Activated CD8-positive, alpha-beta memory T cell treated with anti-CD3 and anti-CD28 coated beads, Interleukin-2, amount 10 ng/mL, durations not matched to agents 7 days and 5 days (primary cell): ENCODE data around the gene CCDC146. TPM values are rescaled to one million over a fixed set of nuclear protein-coding genes. Genes with fewer than 3 reads are reported as not detected.
A peak's percentile ranks its signal among the peaks of the same experiment; 100 is the strongest.
"Not testable (repeated sequence)": the region's sequence is repeated elsewhere in the genome, so short reads cannot be mapped to it uniquely, and the experiment has no call there.

Experiments
- ATAC-seq: fragments of 150-1000 bp; cut with Tn5 transposase; one replicate; pipeline ENCODE4 v1.10.0; 2021; ENCODE audit warnings: moderate library complexity
- CTCF ChIA-PET: fragments of 350-600 bp; sonication (Branson Sonifier 250); formaldehyde crosslinking; loops from one replicate; lab custom pipeline; 2021; ENCODE audit warnings: antibody characterized with exemption; lab: Charles Lee
- DNase-seq: peaks from one replicate; pipeline ENCODE4 v3.0.0-alpha.2; 2020
- H3K27ac Mint-ChIP-seq: one replicate; pipeline ENCODE4 v1.8.0; 2021; ENCODE audit warnings: mild to moderate bottlenecking, mixed read lengths
- H3K27me3 Mint-ChIP-seq: one replicate; pipeline ENCODE4 v1.8.0; 2021; ENCODE audit warnings: mixed read lengths
- H3K36me3 Mint-ChIP-seq: one replicate; pipeline ENCODE4 v1.8.0; 2021; ENCODE audit warnings: mild to moderate bottlenecking, mixed read lengths
- H3K4me1 Mint-ChIP-seq: one replicate; pipeline ENCODE4 v1.8.0; 2021; ENCODE audit warnings: mixed read lengths
- H3K4me3 Mint-ChIP-seq: one replicate; pipeline ENCODE4 v1.8.0; 2021; ENCODE audit warnings: mild to moderate bottlenecking, moderate library complexity, mixed read lengths
- H3K9me3 Mint-ChIP-seq: one replicate; pipeline ENCODE4 v1.8.0; 2022; ENCODE audit warnings: low read depth, mixed read lengths
- total RNA-seq, 2 experiments: library from RNA; stranded (reverse); gene quantifications; one replicate each; pipeline ENCODE4 v1.2.3, GENCODE V29; 2021

CCDC146 gene
- total RNA-seq, 2 experiments from 2014 or later = 8.3 to 9.0 TPM

- H3K36me3 Mint-ChIP-seq = peaks cover 8% of the 10 kb centered on the region
- no peak overlapping the region for H3K27ac Mint-ChIP-seq
- no peak for ATAC-seq
- H3K4me3 Mint-ChIP-seq = no peak overlapping the region
- no peaks in the 10 kb centered on the region for H3K27me3 Mint-ChIP-seq
- H3K9me3 Mint-ChIP-seq = peaks cover 1% of the 10 kb centered on the region
- DNase-seq = no peak
- CTCF ChIA-PET = interaction anchor here (0.6 kb wide), 1 partner anchor 44 kb away, joined by 3 read pairs; no protein-coding TSS in a partner anchor
- H3K4me1 Mint-ChIP-seq = peaks cover 18% of the 10 kb centered on the region
Observed at GRCh38 chr7:77188731-77189437, 66.5 kb downstream of the CCDC146 start.

GRCh38 chr7:77197141-77197540 is 74.7 kb downstream of the CCDC146 start:
- CTCF ChIA-PET = interaction anchor here (1.2 to 1.4 kb wide), 2 partner anchors 50 to 135 kb away, joined by 4 to 6 read pairs; no protein-coding TSS in a partner anchor
- Mint-ChIP-seq H3K27me3 (no peaks in the 10 kb centered on the region), H3K36me3 (peaks cover 12% of the 10 kb centered on the region), H3K4me3 (peak overlapping the region; percentile 82), H3K9me3 (no peaks in the 10 kb centered on the region), H3K27ac (peak overlapping the region; percentile 64), H3K4me1 (peaks cover 60% of the 10 kb centered on the region)
- ATAC-seq (no peak), DNase-seq (no peak)

GRCh38 chr7:77199013-77199966 is 76.9 kb downstream of the CCDC146 start, which contains the start of gene FGL2:
Gene FGL2 (minus strand): TSS chr7:77199819. CDS start chr7:77199793, 26 bp downstream.
- no peaks in the 10 kb centered on the region for H3K27me3 Mint-ChIP-seq
- H3K36me3 Mint-ChIP-seq = peaks cover 11% of the 10 kb centered on the region
- H3K4me3 Mint-ChIP-seq = peak within 1 kb of the TSS; percentile 82
- H3K27ac Mint-ChIP-seq = peak within 1 kb of the TSS; percentile 86
- CTCF ChIA-PET = interaction anchor here (0.7 to 2.4 kb wide), 6 partner anchors 10 to 133 kb away, joined by 3 to 15 read pairs (median 4); partner anchors contain the start of gene CCDC146
- H3K9me3 Mint-ChIP-seq = no peaks in the 10 kb centered on the region
- peaks cover 60% of the 10 kb centered on the region for H3K4me1 Mint-ChIP-seq
- ATAC-seq (peak; percentile 68), DNase-seq (peak; percentile 56)

- Mint-ChIP-seq H3K4me1 (peaks cover 57% of the 10 kb centered on the region), H3K4me3 (peak overlapping the region; percentile 82), H3K27ac (peak overlapping the region; percentile 86), H3K36me3 (peaks cover 11% of the 10 kb centered on the region), H3K9me3 (no peaks in the 10 kb centered on the region), H3K27me3 (no peaks in the 10 kb centered on the region)
- no peak for DNase-seq
- ATAC-seq = no peak
- CTCF ChIA-PET = interaction anchor here (0.7 to 2.4 kb wide), 6 partner anchors 25 to 131 kb away, joined by 3 to 15 read pairs (median 4); partner anchors contain the start of gene CCDC146
Observed at GRCh38 chr7:77200542-77200941, 78.1 kb downstream of the CCDC146 start.

GRCh38 chr7:77202481-77202976 is 80.1 kb downstream of the CCDC146 start:
- H3K27ac Mint-ChIP-seq = peak overlapping the region; percentile 45
- H3K4me3 Mint-ChIP-seq = no peak overlapping the region
- CTCF ChIA-PET = interaction anchor here (1.4 to 2.1 kb wide), 3 partner anchors 9 to 80 kb away, joined by 3 to 5 read pairs (median 3); partner anchors contain the start of gene CCDC146
- peak; percentile 65 for DNase-seq
- H3K36me3 Mint-ChIP-seq = peaks cover 6% of the 10 kb centered on the region
- H3K9me3 Mint-ChIP-seq = no peaks in the 10 kb centered on the region
- peak; percentile 74 for ATAC-seq
- peaks cover 42% of the 10 kb centered on the region for H3K4me1 Mint-ChIP-seq
- no peaks in the 10 kb centered on the region for H3K27me3 Mint-ChIP-seq

GRCh38 chr7:77205706-77206105 is 83.3 kb downstream of the CCDC146 start:
- Mint-ChIP-seq H3K27me3 (no peaks in the 10 kb centered on the region), H3K36me3 (peaks cover 23% of the 10 kb centered on the region), H3K27ac (no peak overlapping the region), H3K4me1 (peaks cover 18% of the 10 kb centered on the region), H3K4me3 (no peak overlapping the region), H3K9me3 (peaks cover 20% of the 10 kb centered on the region)
- ATAC-seq (no peak), DNase-seq (no peak)
- CTCF ChIA-PET = no interaction called here

GRCh38 chr7:77208416-77208815 is 86.0 kb downstream of the CCDC146 start:
- Mint-ChIP-seq H3K27me3 (no peaks in the 10 kb centered on the region), H3K9me3 (peaks cover 25% of the 10 kb centered on the region)

GRCh38 chr7:77209479-77210139 is 87.2 kb downstream of the CCDC146 start:
- no peak overlapping the region for H3K27ac Mint-ChIP-seq
- H3K4me1 Mint-ChIP-seq = no peaks in the 10 kb centered on the region
- peaks cover 25% of the 10 kb centered on the region for H3K9me3 Mint-ChIP-seq
- H3K27me3 Mint-ChIP-seq = no peaks in the 10 kb centered on the region
- H3K36me3 Mint-ChIP-seq = peaks cover 27% of the 10 kb centered on the region
- DNase-seq (no peak), ATAC-seq (no peak)
- CTCF ChIA-PET = interaction anchor here (0.9 kb wide), 1 partner anchor 10 kb away, joined by 4 read pairs; the partner anchor contains the start of gene FGL2
- H3K4me3 Mint-ChIP-seq = no peak overlapping the region

More at GRCh38 chr7:77208416-77208815, 86.0 kb downstream of the CCDC146 start:
- Mint-ChIP-seq H3K27ac (no peak overlapping the region), H3K36me3 (peaks cover 27% of the 10 kb centered on the region), H3K4me3 (no peak overlapping the region), H3K4me1 (no peaks in the 10 kb centered on the region)
- ATAC-seq = no peak
- CTCF ChIA-PET = no interaction called here
- DNase-seq = no peak

GRCh38 chr7:77216181-77216845 is 93.9 kb downstream of the CCDC146 start:
- Mint-ChIP-seq H3K9me3 (peaks cover 2% of the 10 kb centered on the region), H3K4me1 (no peaks in the 10 kb centered on the region), H3K4me3 (no peak overlapping the region), H3K36me3 (peaks cover 13% of the 10 kb centered on the region), H3K27ac (no peak overlapping the region), H3K27me3 (no peaks in the 10 kb centered on the region)
- no peak for ATAC-seq
- no peak for DNase-seq
- CTCF ChIA-PET = interaction anchor here (1.5 kb wide), 1 partner anchor 32 kb away, joined by 4 read pairs; no protein-coding TSS in a partner anchor

- Mint-ChIP-seq H3K9me3 (peaks cover 6% of the 10 kb centered on the region), H3K4me1 (no peaks in the 10 kb centered on the region), H3K4me3 (no peak overlapping the region), H3K27ac (no peak overlapping the region), H3K27me3 (no peaks in the 10 kb centered on the region), H3K36me3 (peaks cover 13% of the 10 kb centered on the region)
- DNase-seq (no peak), ATAC-seq (no peak)
- CTCF ChIA-PET = no interaction called here
Observed at GRCh38 chr7:77217474-77218185, 95.2 kb downstream of the CCDC146 start.

- H3K4me1 Mint-ChIP-seq = not testable (repeated sequence)
- H3K36me3 Mint-ChIP-seq = peaks cover 12% of the 10 kb centered on the region
Observed at GRCh38 chr7:77219701-77220331, 97.4 kb downstream of the CCDC146 start.

More at GRCh38 chr7:77219701-77220331, 97.4 kb downstream of the CCDC146 start:
- DNase-seq, H3K9me3 Mint-ChIP-seq, H3K27me3 Mint-ChIP-seq, CTCF ChIA-PET, H3K4me3 Mint-ChIP-seq, H3K27ac Mint-ChIP-seq, ATAC-seq: not testable (repeated sequence)
